SK-N-MC (cell line): ENCODE results near the gene FBP2.

ENCODE experiments used
- EZH2 ChIP-seq: fragments of 200-600 bp; sonication (generic); IDR thresholded peaks from one replicate; pipeline ENCODE4 v1.6.1; 2017; ENCODE audit warnings: antibody characterized with exemption
- FOXP2 ChIP-seq: optimal IDR thresholded peaks from 2 replicates; pipeline ENCODE3; 2011; ENCODE audit warnings: mild to moderate bottlenecking, moderate library complexity; ENCODE audit not compliant: insufficient read depth; ENCODE audit errors: extremely low read length, control extremely low read depth
- POLR2AphosphoS5 ChIP-seq: IDR thresholded peaks from 2 replicates; pipeline ENCODE4 v1.6.1; 2012; ENCODE audit warnings: mild to moderate bottlenecking, low read depth, low read length, borderline replicate concordance

GRCh38 chr9:94642501-94642900 lies 48.9 kb upstream of the FBP2 start:
- TF ChIP-seq EZH2 (no peak), POLR2AphosphoS5 (no peak), FOXP2 (no peak)
